Mammary epithelial cell (primary cell): ENCODE measurements around the gene MED9.

ENCODE experiments used
- CTCF ChIP-seq, 2 donors: IDR thresholded peaks in 1 of 2; conservative IDR thresholded peaks in 1 of 2; 2 replicates each; pipeline ENCODE4 v1.5.1; 2011 to 2012; ENCODE audit warnings: inconsistent platforms in 2 of 2, low read length in 2 of 2, mild to moderate bottlenecking in 2 of 2, control low read depth in 1 of 2, low read depth in 1 of 2; ENCODE audit not compliant: insufficient read depth in 1 of 2; ENCODE audit errors: extremely low read depth in 1 of 2
- EZH2 ChIP-seq: IDR thresholded peaks from 2 replicates; pipeline ENCODE4 v1.6.1; 2012; ENCODE audit warnings: low read length, inconsistent platforms, borderline replicate concordance

- TF ChIP-seq CTCF (conservative IDR thresholded peaks at IDR 0.05 in 1 of 2, IDR thresholded peaks at IDR 0.05 in 1 of 2; ENCODE audit: extremely low read depth in 1 of 2, insufficient read depth in 1 of 2, low read depth in 1 of 2, low read length in 2 of 2) (no peak), EZH2 (no peak)
These were observed 4.4 kb upstream of the MED9 start for GRCh38 chr17:17472333-17472920.
